Common myeloid progenitor, CD34-positive (primary cell): ENCODE data around the gene HLF.

Experiments
- CTCF ChIA-PET: fragments of 350-600 bp; sonication (Branson Sonifier 250); formaldehyde crosslinking; loops from one replicate; lab custom pipeline; 2021; ENCODE audit warnings: antibody characterized with exemption; lab: Charles Lee
- POLR2A ChIA-PET: fragments of 350-600 bp; sonication (Branson Sonifier 250); formaldehyde crosslinking; loops from one replicate; lab custom pipeline; 2021; ENCODE audit warnings: antibody characterized with exemption; lab: Charles Lee
- DNase-seq, 3 donors: peaks; one replicate each; pipeline versions ENCODE4 v3.0.0 to v3.0.0-alpha.2; 2013
- H3K27ac ChIP-seq, 2 experiments: 1 replicate in 1 of 2; 2 replicates in 1 of 2; pipeline ENCODE4 v1.7.0; 2013; ENCODE audit warnings: inconsistent platforms in 2 of 2, low read length in 2 of 2, mild to moderate bottlenecking in 2 of 2, low read depth in 1 of 2, moderate library complexity in 1 of 2; ENCODE audit not compliant: severe bottlenecking in 2 of 2, insufficient read depth in 1 of 2, poor library complexity in 1 of 2
- H3K27me3 ChIP-seq, 5 experiments: replicated peaks in 2 of 5; 1 replicate in 3 of 5; 2 replicates in 2 of 5; pipeline versions ENCODE4 v1.6.1 to v1.7.0; 2013; ENCODE audit warnings: low read length in 4 of 5, mild to moderate bottlenecking in 2 of 5, moderate library complexity in 2 of 5, inconsistent platforms in 1 of 5; ENCODE audit not compliant: insufficient read depth in 5 of 5, control insufficient read depth in 4 of 5
- H3K36me3 ChIP-seq, 4 experiments: 1 replicate in 2 of 4; 2 replicates in 2 of 4; pipeline versions ENCODE4 v1.6.1 to v1.7.0; 2013; ENCODE audit warnings: low read length in 3 of 4, control low read depth in 1 of 4, mild to moderate bottlenecking in 1 of 4; ENCODE audit not compliant: control insufficient read depth in 4 of 4, insufficient read depth in 4 of 4
- H3K4me1 ChIP-seq, 4 experiments: 1 replicate in 3 of 4; 2 replicates in 1 of 4; pipeline versions ENCODE4 v1.6.1 to v1.7.1; 2013; ENCODE audit warnings: low read length in 3 of 4, mild to moderate bottlenecking in 3 of 4, control low read depth in 1 of 4, inconsistent platforms in 1 of 4, moderate library complexity in 1 of 4; ENCODE audit not compliant: control insufficient read depth in 4 of 4, insufficient read depth in 4 of 4; ENCODE audit errors: control extremely low read depth in 1 of 4
- H3K4me3 ChIP-seq, 7 experiments: 1 replicate in 4 of 7; 2 replicates in 3 of 7; pipeline versions ENCODE4 v1.5.1 to v1.7.0; 2013; ENCODE audit warnings: mild to moderate bottlenecking in 7 of 7, low read length in 6 of 7, moderate library complexity in 6 of 7, inconsistent platforms in 2 of 7, low read depth in 2 of 7, control low read depth in 1 of 7; ENCODE audit not compliant: insufficient read depth in 4 of 7, control insufficient read depth in 1 of 7; ENCODE audit errors: extremely low read depth in 1 of 7
- H3K9me3 ChIP-seq, 5 experiments: 1 replicate in 4 of 5; 2 replicates in 1 of 5; pipeline versions ENCODE4 v1.6.1 to v1.7.1; 2013; ENCODE audit warnings: low read length in 4 of 5, mild to moderate bottlenecking in 2 of 5, inconsistent platforms in 1 of 5, low read depth in 1 of 5, moderate library complexity in 1 of 5; ENCODE audit not compliant: control insufficient read depth in 4 of 5, insufficient read depth in 2 of 5; ENCODE audit errors: control extremely low read depth in 1 of 5
- WGBS: methylation state at CpG from one replicate; pipeline ENCODE4 v1.1.5; 2013; ENCODE audit not compliant: insufficient coverage; 5-methylcytosine and 5-hydroxymethylcytosine counted together

The HLF gene

DNA sequence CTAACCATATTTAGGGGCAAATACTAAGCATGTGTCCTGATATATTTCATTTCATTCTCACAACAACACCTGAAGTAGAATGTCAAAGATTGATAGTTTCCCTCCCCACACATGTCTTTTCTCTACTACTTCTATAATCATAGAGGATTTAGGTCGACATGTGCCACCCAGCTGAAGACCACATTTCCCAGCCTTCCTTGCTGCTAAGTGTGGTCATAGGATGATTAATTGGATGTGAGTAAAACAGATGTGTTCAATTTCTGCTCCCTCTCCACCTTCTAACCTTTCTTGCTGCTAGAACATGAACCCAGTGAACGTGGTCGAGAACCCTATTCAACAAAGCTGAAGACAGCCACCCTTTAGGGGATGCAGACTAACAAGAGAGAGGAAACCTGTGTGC lies 18.8 kb upstream of the HLF start:
- ChIA-PET CTCF (no interaction called here), POLR2A (no interaction called here)
- Histone ChIP-seq H3K36me3 (no peaks in the 10 kb centered on the region), H3K27ac (no peak overlapping the region), H3K4me1 (no peaks in the 10 kb centered on the region), H3K27me3 (no peaks in the 10 kb centered on the region), H3K9me3 (peaks cover 0 to 5% (median 0%) of the 10 kb centered on the region in 5 experiments), H3K4me3 (no peak overlapping the region)
- DNase-seq, result no peak
- WGBS, result no CpG with 5 or more reads among the region's 3 CpGs

DNA sequence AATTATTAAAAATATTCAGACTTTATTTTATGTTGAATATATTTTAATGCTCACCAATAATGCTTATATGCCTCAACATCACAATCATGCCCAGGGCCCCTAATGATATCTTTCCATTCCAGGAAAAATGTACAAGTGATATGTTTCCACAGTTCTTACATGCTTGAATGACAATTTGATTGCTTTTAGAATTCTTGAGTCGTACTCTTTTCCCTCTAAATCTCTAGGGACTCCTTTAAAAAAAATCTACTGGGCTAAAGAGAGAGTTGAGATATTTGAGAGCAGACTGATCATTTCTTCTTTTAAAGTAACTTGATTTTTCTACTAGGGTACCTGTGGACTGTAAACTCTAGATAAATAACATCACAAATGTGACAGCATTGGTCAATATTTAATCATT lies 18.2 kb upstream of the HLF start:
- H3K27me3 ChIP-seq, result no peaks in the 10 kb centered on the region
- POLR2A ChIA-PET, result no interaction called here
- H3K36me3 ChIP-seq, result no peaks in the 10 kb centered on the region
- H3K27ac ChIP-seq, result no peak overlapping the region
- CTCF ChIA-PET, result no interaction called here
- 100% methylated on average over 1 of the region's 1 CpG for WGBS
- DNase-seq, result no peak
- peaks cover 0 to 5% (median 0%) of the 10 kb centered on the region in 5 experiments for H3K9me3 ChIP-seq
- H3K4me3 ChIP-seq, result no peak overlapping the region
- H3K4me1 ChIP-seq, result no peaks in the 10 kb centered on the region

DNA sequence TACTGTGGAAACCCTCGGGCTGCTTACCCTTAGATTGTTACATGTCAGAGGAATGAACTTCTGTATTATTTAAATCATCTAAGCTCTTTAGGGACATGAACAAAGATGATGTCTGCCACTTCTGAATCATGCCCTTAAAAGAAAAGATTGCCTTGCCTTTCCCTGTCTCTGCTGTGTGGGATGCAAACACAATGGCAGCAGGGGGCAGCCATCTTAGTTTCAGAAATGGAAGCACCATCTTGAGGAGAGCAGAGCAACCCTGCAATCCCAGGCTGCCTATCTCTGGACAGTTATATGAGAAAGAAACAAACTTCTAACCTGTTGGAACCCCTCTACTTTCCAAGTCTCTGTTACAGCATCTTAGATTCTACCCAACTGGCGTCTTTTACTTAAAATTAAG lies 16.7 kb upstream of the HLF start:
- CTCF ChIA-PET, result interaction anchor here (1.4 kb wide), 1 partner anchor 10 kb away, joined by 6 read pairs; no protein-coding TSS in a partner anchor
- DNase-seq, result no peak
- H3K4me1 ChIP-seq, result no peaks in the 10 kb centered on the region
- no peak overlapping the region for H3K27ac ChIP-seq
- peaks cover 0 to 5% (median 0%) of the 10 kb centered on the region in 5 experiments for H3K9me3 ChIP-seq
- WGBS, result no CpG with 5 or more reads among the region's 2 CpGs
- no peaks in the 10 kb centered on the region for H3K27me3 ChIP-seq
- no peak overlapping the region for H3K4me3 ChIP-seq
- POLR2A ChIA-PET, result interaction anchor here (0.6 kb wide), 1 partner anchor 158 kb away, joined by 4 read pairs; no protein-coding TSS in a partner anchor
- H3K36me3 ChIP-seq, result no peaks in the 10 kb centered on the region

GRCh38 chr17:55249861-55250260 lies 14.9 kb upstream of the HLF start:
- no peaks in the 10 kb centered on the region for H3K27me3 ChIP-seq
- no peak overlapping the region for H3K4me3 ChIP-seq

GRCh38 chr17:55254375-55254774 lies 10.4 kb upstream of the HLF start:
- ChIA-PET POLR2A (no interaction called here), CTCF (interaction anchor here (0.9 to 1.1 kb wide), 2 partner anchors 10 to 41 kb away, joined by 4 read pairs; partner anchors contain the start of gene HLF)

More at GRCh38 chr17:55249861-55250260, 14.9 kb upstream of the HLF start:
- Histone ChIP-seq H3K9me3 (peaks cover 0 to 3% (median 0%) of the 10 kb centered on the region in 5 experiments), H3K27ac (no peak overlapping the region), H3K36me3 (no peaks in the 10 kb centered on the region), H3K4me1 (no peaks in the 10 kb centered on the region)
- POLR2A ChIA-PET, result no interaction called here
- CTCF ChIA-PET, result interaction anchor here (0.6 to 1.4 kb wide), 4 partner anchors 9 to 13 kb away, joined by 3 to 5 read pairs (median 4); no protein-coding TSS in a partner anchor
- DNase-seq, result no peak
- WGBS, result 94% methylated on average over 3 of the region's 7 CpGs

GRCh38 chr17:55258578-55259135 lies 6.1 kb upstream of the HLF start:
- ChIA-PET POLR2A (no interaction called here), CTCF (interaction anchor here (0.7 to 1.7 kb wide), 2 partner anchors 8 to 38 kb away, joined by 3 to 5 read pairs; no protein-coding TSS in a partner anchor)
- Histone ChIP-seq H3K4me1 (peaks cover 0 to 18% (median 11%) of the 10 kb centered on the region in 4 experiments), H3K27me3 (peaks cover 0 to 2% (median 0%) of the 10 kb centered on the region in 5 experiments), H3K9me3 (peaks cover 0 to 3% (median 0%) of the 10 kb centered on the region in 5 experiments), H3K4me3 (no peak overlapping the region), H3K36me3 (no peaks in the 10 kb centered on the region), H3K27ac (no peak overlapping the region)
- 93% methylated on average over 3 of the region's 3 CpGs for WGBS
- no peak for DNase-seq

More at GRCh38 chr17:55254375-55254774, 10.4 kb upstream of the HLF start:
- 91% methylated on average over 6 of the region's 6 CpGs for WGBS
- Histone ChIP-seq H3K36me3 (no peaks in the 10 kb centered on the region), H3K4me1 (peaks cover 0 to 13% (median 10%) of the 10 kb centered on the region in 4 experiments), H3K4me3 (no peak overlapping the region), H3K27me3 (no peaks in the 10 kb centered on the region), H3K9me3 (peaks cover 0 to 1% (median 0%) of the 10 kb centered on the region in 5 experiments), H3K27ac (no peak overlapping the region)
- no peak for DNase-seq

DNA sequence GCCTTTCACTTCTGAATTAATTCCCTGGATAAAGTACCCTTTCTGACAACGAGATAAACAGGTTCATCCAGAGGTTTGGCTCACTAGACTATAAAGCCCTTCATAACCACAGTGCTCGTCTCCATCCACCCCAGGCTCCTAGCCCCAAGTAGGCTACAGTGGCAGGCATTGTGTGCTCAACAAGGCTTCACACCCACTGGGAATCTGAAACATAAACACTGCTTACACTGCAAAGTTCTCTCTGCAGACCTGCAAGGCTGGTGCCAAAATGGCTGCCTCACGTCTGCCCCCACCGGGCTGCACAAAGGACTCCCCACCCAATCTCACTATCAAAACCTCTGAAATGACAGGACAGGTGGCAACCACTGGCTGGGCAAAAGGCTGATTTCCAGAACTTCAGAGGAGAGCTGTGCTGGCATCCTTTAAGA lies 5.1 kb upstream of the HLF start:
- CTCF ChIA-PET, result interaction anchor here (0.9 to 1.7 kb wide), 2 partner anchors 10 to 21 kb away, joined by 3 to 5 read pairs; no protein-coding TSS in a partner anchor
- POLR2A ChIA-PET, result no interaction called here
- Histone ChIP-seq H3K27me3 (peaks cover 0 to 2% (median 0%) of the 10 kb centered on the region in 5 experiments), H3K27ac (no peak overlapping the region), H3K9me3 (peaks cover 0 to 3% (median 0%) of the 10 kb centered on the region in 5 experiments), H3K36me3 (no peaks in the 10 kb centered on the region), H3K4me1 (peaks cover 3 to 28% (median 19%) of the 10 kb centered on the region in 4 experiments), H3K4me3 (no peak overlapping the region)
- DNase-seq, result no peak
- 83% methylated on average over 1 of the region's 4 CpGs for WGBS
